Nephron progenitor cell (in vitro differentiated cells): ENCODE results near the gene SLC17A4.

Experiments
- DNase-seq: peaks from one replicate; pipeline ENCODE4 v3.0.0; 2021
- H3K27ac Mint-ChIP-seq: 2 replicates; pipeline ENCODE4 v1.8.0; 2021; ENCODE audit warnings: mild to moderate bottlenecking, moderate library complexity, mixed read lengths
- H3K27me3 Mint-ChIP-seq: 2 replicates; pipeline ENCODE4 v1.8.0; 2021; ENCODE audit warnings: mild to moderate bottlenecking, low read depth, mixed read lengths; ENCODE audit not compliant: poor library complexity
- H3K36me3 Mint-ChIP-seq: 2 replicates; pipeline ENCODE4 v1.8.0; 2021; ENCODE audit warnings: low read depth, mixed read lengths
- H3K4me1 Mint-ChIP-seq: 2 replicates; pipeline ENCODE4 v1.8.0; 2021; ENCODE audit warnings: mixed read lengths
- H3K4me3 Mint-ChIP-seq: 2 replicates; pipeline ENCODE4 v1.8.0; 2021; ENCODE audit warnings: mild to moderate bottlenecking, moderate library complexity, mixed read lengths
- H3K9me3 Mint-ChIP-seq: 2 replicates; pipeline ENCODE4 v1.8.0; 2021; ENCODE audit warnings: mild to moderate bottlenecking, moderate library complexity, mixed read lengths
- CTCF ChIP-seq: fragments of 200-600 bp; sonication (generic); IDR thresholded peaks from 2 replicates; pipeline ENCODE4 v1.5.0; 2021; ENCODE audit warnings: antibody characterized with exemption

The SLC17A4 gene

GRCh38 chr6:25715794-25716193 lies 38.7 kb upstream of the SLC17A4 start:
- DNase-seq: no peak
- Mint-ChIP-seq H3K4me1 (no peaks in the 10 kb centered on the region), H3K36me3 (no peaks in the 10 kb centered on the region), H3K9me3 (no peaks in the 10 kb centered on the region), H3K4me3 (no peak overlapping the region), H3K27ac (no peak overlapping the region), H3K27me3 (peaks cover 13% of the 10 kb centered on the region)
- no peak for TF ChIP-seq CTCF

- no peaks in the 10 kb centered on the region for H3K4me1 Mint-ChIP-seq
- H3K36me3 Mint-ChIP-seq: no peaks in the 10 kb centered on the region
- H3K4me3 Mint-ChIP-seq: no peak overlapping the region
- DNase-seq: no peak
- TF ChIP-seq CTCF: peak; percentile 64
- H3K9me3 Mint-ChIP-seq: no peaks in the 10 kb centered on the region
- H3K27me3 Mint-ChIP-seq: peaks cover 16% of the 10 kb centered on the region
- no peak overlapping the region for H3K27ac Mint-ChIP-seq
These were observed 36.4 kb upstream of the SLC17A4 start for GRCh38 chr6:25717866-25718740.

GRCh38 chr6:25726122-25726911 lies 28.2 kb upstream of the SLC17A4 start:
- no peak for DNase-seq
- Mint-ChIP-seq H3K27ac (peak overlapping the region; percentile 26), H3K36me3 (no peaks in the 10 kb centered on the region), H3K27me3 (peaks cover 6% of the 10 kb centered on the region), H3K9me3 (peaks cover 11% of the 10 kb centered on the region), H3K4me3 (no peak overlapping the region), H3K4me1 (no peaks in the 10 kb centered on the region)
- no peak for TF ChIP-seq CTCF

- H3K4me3 Mint-ChIP-seq: no peak overlapping the region
- no peak for DNase-seq
- no peak for TF ChIP-seq CTCF
- H3K27me3 Mint-ChIP-seq: peaks cover 6% of the 10 kb centered on the region
- no peaks in the 10 kb centered on the region for H3K4me1 Mint-ChIP-seq
- no peaks in the 10 kb centered on the region for H3K36me3 Mint-ChIP-seq
- no peak overlapping the region for H3K27ac Mint-ChIP-seq
- peaks cover 11% of the 10 kb centered on the region for H3K9me3 Mint-ChIP-seq
These were observed 27.5 kb upstream of the SLC17A4 start for GRCh38 chr6:25727028-25727427.

GRCh38 chr6:25730907-25731306 lies 23.6 kb upstream of the SLC17A4 start:
- peaks cover 8% of the 10 kb centered on the region for H3K27me3 Mint-ChIP-seq
- H3K27ac Mint-ChIP-seq: no peak overlapping the region
- peaks cover 14% of the 10 kb centered on the region for H3K9me3 Mint-ChIP-seq
- no peak for TF ChIP-seq CTCF
- H3K4me1 Mint-ChIP-seq: no peaks in the 10 kb centered on the region
- no peak for DNase-seq
- no peaks in the 10 kb centered on the region for H3K36me3 Mint-ChIP-seq
- no peak overlapping the region for H3K4me3 Mint-ChIP-seq
